Measurements from ENCODE around the gene GM2A.
A peak's percentile ranks its signal among the peaks of the same experiment; 100 is the strongest.

GM2A gene

DNA sequence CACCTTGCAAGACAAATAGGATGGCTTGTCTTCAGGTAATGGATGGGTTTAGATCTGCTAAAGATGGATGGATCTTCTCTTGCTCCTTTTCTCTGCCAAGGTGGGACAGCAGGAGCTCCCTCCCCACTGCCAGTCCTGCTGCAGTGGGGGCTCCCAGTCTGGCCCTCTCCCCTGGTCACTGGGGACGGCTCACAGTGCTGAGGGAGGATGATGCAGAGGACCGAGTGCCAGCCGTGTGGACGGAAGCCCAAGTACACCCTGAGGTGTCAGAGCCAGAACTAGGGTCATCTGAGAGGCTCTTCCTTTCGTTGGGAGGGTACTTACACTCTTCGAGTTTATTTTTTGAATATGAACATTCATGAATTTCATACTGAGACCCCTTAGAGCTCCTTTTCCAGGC lies 34.8 kb upstream of the GM2A start:
- peaks cover 43 to 58% of the 10 kb centered on the region in 2 donors for H3K4me1 ChIP-seq (ENCODE audit: control insufficient read depth in 1 of 2, insufficient read depth in 2 of 2, low read length in 2 of 2)

DNA sequence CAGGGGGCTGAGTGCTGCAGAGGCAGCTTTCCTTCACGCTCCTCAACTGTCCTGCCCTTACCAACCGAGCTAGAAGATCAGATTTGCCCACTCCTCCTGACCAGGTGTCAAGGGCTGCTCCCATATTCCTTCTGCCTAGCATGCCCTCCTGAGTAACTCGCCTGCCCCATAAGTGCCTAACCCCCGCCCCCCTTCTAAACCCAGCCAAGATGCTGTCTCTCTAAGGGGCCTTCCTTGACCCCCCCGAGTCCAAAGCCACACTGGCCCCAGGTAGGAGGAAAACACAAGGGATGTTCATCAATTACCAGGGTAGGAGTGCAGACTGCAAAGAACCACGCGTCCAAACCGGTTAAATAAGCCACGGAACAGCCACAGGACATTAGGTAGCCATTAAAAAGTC lies 33.8 kb upstream of the GM2A start:
- H3K4me1 ChIP-seq (ENCODE audit: control insufficient read depth in 1 of 2, insufficient read depth in 2 of 2, low read length in 2 of 2) = peaks cover 38 to 58% of the 10 kb centered on the region in 2 donors
- H3K36me3 ChIP-seq (ENCODE audit: control insufficient read depth in 1 of 2, insufficient read depth in 2 of 2, low read length in 2 of 2) = no peaks in the 10 kb centered on the region
- H3K27ac ChIP-seq (ENCODE audit: low read depth, low read length) = no peak overlapping the region
- H3K4me3 ChIP-seq (ENCODE audit: low read depth in 1 of 2, low read length in 2 of 2) = no peak overlapping the region
- no peaks in the 10 kb centered on the region for H3K27me3 ChIP-seq (ENCODE audit: control insufficient read depth in 1 of 2, insufficient read depth in 2 of 2, low read length in 2 of 2)
- no peak overlapping the region for H3K9ac ChIP-seq (ENCODE audit: low read depth in 1 of 2, low read length in 2 of 2)
- no peaks in the 10 kb centered on the region for H3K9me3 ChIP-seq (ENCODE audit: control insufficient read depth in 1 of 2, low read length in 2 of 2)

More for the DNA sequence above, 34.8 kb upstream of the GM2A start:
- Histone ChIP-seq H3K9ac (ENCODE audit: low read depth in 1 of 2, low read length in 2 of 2) (no peak overlapping the region), H3K9me3 (ENCODE audit: control insufficient read depth in 1 of 2, low read length in 2 of 2) (no peaks in the 10 kb centered on the region), H3K36me3 (ENCODE audit: control insufficient read depth in 1 of 2, insufficient read depth in 2 of 2, low read length in 2 of 2) (no peaks in the 10 kb centered on the region), H3K27me3 (ENCODE audit: control insufficient read depth in 1 of 2, insufficient read depth in 2 of 2, low read length in 2 of 2) (no peaks in the 10 kb centered on the region), H3K4me3 (ENCODE audit: low read depth in 1 of 2, low read length in 2 of 2) (no peak overlapping the region), H3K27ac (ENCODE audit: low read depth, low read length) (no peak overlapping the region)

- H3K36me3 ChIP-seq (ENCODE audit: control insufficient read depth in 1 of 2, insufficient read depth in 2 of 2, low read length in 2 of 2) = no peaks in the 10 kb centered on the region
- H3K27me3 ChIP-seq (ENCODE audit: control insufficient read depth in 1 of 2, insufficient read depth in 2 of 2, low read length in 2 of 2) = no peaks in the 10 kb centered on the region
- H3K4me3 ChIP-seq (ENCODE audit: low read depth in 1 of 2, low read length in 2 of 2) = no peak overlapping the region
- H3K9ac ChIP-seq (ENCODE audit: low read depth in 1 of 2, low read length in 2 of 2) = no peak overlapping the region
- H3K27ac ChIP-seq (ENCODE audit: low read depth, low read length) = no peak overlapping the region
- H3K9me3 ChIP-seq (ENCODE audit: control insufficient read depth in 1 of 2, low read length in 2 of 2) = no peaks in the 10 kb centered on the region
- H3K4me1 ChIP-seq (ENCODE audit: control insufficient read depth in 1 of 2, insufficient read depth in 2 of 2, low read length in 2 of 2) = peaks cover 38 to 57% of the 10 kb centered on the region in 2 donors
Observed at GRCh38 chr5:151219789-151220188, 33.2 kb upstream of the GM2A start.

- H3K27ac ChIP-seq (ENCODE audit: low read depth, low read length) = no peak overlapping the region
- peaks cover 28 to 46% of the 10 kb centered on the region in 2 donors for H3K4me1 ChIP-seq (ENCODE audit: control insufficient read depth in 1 of 2, insufficient read depth in 2 of 2, low read length in 2 of 2)
- H3K27me3 ChIP-seq (ENCODE audit: control insufficient read depth in 1 of 2, insufficient read depth in 2 of 2, low read length in 2 of 2) = no peaks in the 10 kb centered on the region
- H3K4me3 ChIP-seq (ENCODE audit: low read depth in 1 of 2, low read length in 2 of 2) = peak overlapping the region; percentile 80 to 86
- no peaks in the 10 kb centered on the region for H3K9me3 ChIP-seq (ENCODE audit: control insufficient read depth in 1 of 2, low read length in 2 of 2)
- peak overlapping the region; percentile 68 to 74 for H3K9ac ChIP-seq (ENCODE audit: low read depth in 1 of 2, low read length in 2 of 2)
- no peaks in the 10 kb centered on the region for H3K36me3 ChIP-seq (ENCODE audit: control insufficient read depth in 1 of 2, insufficient read depth in 2 of 2, low read length in 2 of 2)
Observed at GRCh38 chr5:151221574-151221973, 31.4 kb upstream of the GM2A start.

GRCh38 chr5:151222054-151222789 lies 30.8 kb upstream of the GM2A start:
- H3K4me1 ChIP-seq (ENCODE audit: control insufficient read depth in 1 of 2, insufficient read depth in 2 of 2, low read length in 2 of 2) = peaks cover 28 to 46% of the 10 kb centered on the region in 2 donors
- no peaks in the 10 kb centered on the region for H3K27me3 ChIP-seq (ENCODE audit: control insufficient read depth in 1 of 2, insufficient read depth in 2 of 2, low read length in 2 of 2)
- H3K9ac ChIP-seq (ENCODE audit: low read depth in 1 of 2, low read length in 2 of 2) = peak overlapping the region; percentile 68 to 74
- peak overlapping the region; percentile 80 to 86 for H3K4me3 ChIP-seq (ENCODE audit: low read depth in 1 of 2, low read length in 2 of 2)
- H3K9me3 ChIP-seq (ENCODE audit: control insufficient read depth in 1 of 2, low read length in 2 of 2) = no peaks in the 10 kb centered on the region
- H3K36me3 ChIP-seq (ENCODE audit: control insufficient read depth in 1 of 2, insufficient read depth in 2 of 2, low read length in 2 of 2) = no peaks in the 10 kb centered on the region
- no peak overlapping the region for H3K27ac ChIP-seq (ENCODE audit: low read depth, low read length)

DNA sequence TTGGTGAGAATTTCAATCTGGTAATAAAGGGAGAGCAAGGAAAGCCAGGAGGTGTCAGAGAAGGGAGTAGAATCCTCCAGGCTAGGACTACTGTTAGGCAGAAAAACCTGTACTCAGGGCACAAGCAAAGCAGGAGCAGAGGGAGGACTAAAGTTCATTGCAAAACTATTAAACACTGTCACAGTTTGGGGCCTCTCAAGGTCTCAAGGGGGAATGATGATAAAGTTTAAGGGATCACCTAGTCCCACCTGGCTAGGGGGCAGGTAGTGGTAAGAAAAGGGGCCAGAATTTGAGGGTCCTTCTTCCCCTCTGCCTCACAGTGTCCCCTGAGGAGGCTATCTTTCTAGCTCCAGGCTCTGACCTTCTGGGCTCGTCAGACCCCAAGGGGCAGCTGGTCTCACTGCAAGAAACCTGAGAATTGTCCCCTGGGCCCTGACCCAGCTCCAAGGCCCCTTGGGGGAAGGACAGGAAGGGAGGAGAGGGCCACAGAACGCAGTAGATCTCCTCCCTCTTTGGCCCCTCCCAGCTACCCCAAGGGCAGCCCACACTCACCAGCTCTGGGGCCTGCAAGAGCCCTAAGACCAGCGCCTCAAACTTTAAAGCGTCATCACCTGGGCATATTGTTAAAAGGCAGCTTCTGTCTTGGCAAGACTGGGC lies 30.1 kb upstream of the GM2A start:
- no peaks in the 10 kb centered on the region for H3K27me3 ChIP-seq (ENCODE audit: control insufficient read depth in 1 of 2, insufficient read depth in 2 of 2, low read length in 2 of 2)
- peaks cover 28 to 45% of the 10 kb centered on the region in 2 donors for H3K4me1 ChIP-seq (ENCODE audit: control insufficient read depth in 1 of 2, insufficient read depth in 2 of 2, low read length in 2 of 2)
- H3K4me3 ChIP-seq (ENCODE audit: low read depth in 1 of 2, low read length in 2 of 2) = peak overlapping the region; percentile 80 to 86
- H3K36me3 ChIP-seq (ENCODE audit: control insufficient read depth in 1 of 2, insufficient read depth in 2 of 2, low read length in 2 of 2) = no peaks in the 10 kb centered on the region
- no peaks in the 10 kb centered on the region for H3K9me3 ChIP-seq (ENCODE audit: control insufficient read depth in 1 of 2, low read length in 2 of 2)
- H3K9ac ChIP-seq (ENCODE audit: low read depth in 1 of 2, low read length in 2 of 2) = peak overlapping the region; percentile 68 to 74
- peak overlapping the region; percentile 68 for H3K27ac ChIP-seq (ENCODE audit: low read depth, low read length)

- no peaks in the 10 kb centered on the region for H3K27me3 ChIP-seq (ENCODE audit: control insufficient read depth in 1 of 2, insufficient read depth in 2 of 2, low read length in 2 of 2)
- no peaks in the 10 kb centered on the region for H3K36me3 ChIP-seq (ENCODE audit: control insufficient read depth in 1 of 2, insufficient read depth in 2 of 2, low read length in 2 of 2)
- H3K4me3 ChIP-seq (ENCODE audit: low read depth in 1 of 2, low read length in 2 of 2) = peak within 1 kb of the TSS; percentile 80 to 86
- peak within 1 kb of the TSS; percentile 68 to 74 for H3K9ac ChIP-seq (ENCODE audit: low read depth in 1 of 2, low read length in 2 of 2)
- peaks cover 28 to 40% of the 10 kb centered on the region in 2 donors for H3K4me1 ChIP-seq (ENCODE audit: control insufficient read depth in 1 of 2, insufficient read depth in 2 of 2, low read length in 2 of 2)
- no peaks in the 10 kb centered on the region for H3K9me3 ChIP-seq (ENCODE audit: control insufficient read depth in 1 of 2, low read length in 2 of 2)
- H3K27ac ChIP-seq (ENCODE audit: low read depth, low read length) = peak within 1 kb of the TSS; percentile 68
Observed at GRCh38 chr5:151223447-151224264, 29.3 kb upstream of the GM2A start, which contains the start of gene CCDC69. TSS of gene CCDC69 (minus strand) at chr5:151224092. CDS start at chr5:151223970, 122 bp downstream.

DNA sequence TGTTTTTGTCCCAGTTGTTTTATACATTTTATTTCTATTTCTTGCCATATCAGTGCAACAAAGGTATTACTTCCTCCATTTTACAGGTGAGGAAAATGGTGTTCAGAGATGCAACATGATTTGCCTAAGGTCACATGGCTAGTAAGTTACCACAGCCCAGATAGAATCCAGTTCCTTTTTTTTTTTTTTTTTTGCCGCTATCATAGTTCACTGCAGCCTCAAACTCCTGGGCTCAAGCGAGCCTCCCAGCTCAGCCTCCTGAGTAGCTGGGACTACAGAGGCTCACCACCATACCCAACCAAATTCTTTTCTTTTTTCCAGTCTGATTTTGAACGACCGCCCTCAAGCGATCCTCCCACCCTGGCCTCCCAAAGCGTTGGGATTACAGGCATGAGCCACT lies 28.6 kb upstream of the GM2A start:
- Histone ChIP-seq H3K4me1 (ENCODE audit: control insufficient read depth in 1 of 2, insufficient read depth in 2 of 2, low read length in 2 of 2) (peaks cover 28 to 36% of the 10 kb centered on the region in 2 donors), H3K36me3 (ENCODE audit: control insufficient read depth in 1 of 2, insufficient read depth in 2 of 2, low read length in 2 of 2) (no peaks in the 10 kb centered on the region), H3K4me3 (ENCODE audit: low read depth in 1 of 2, low read length in 2 of 2) (peak overlapping the region; percentile 80 to 86), H3K27ac (ENCODE audit: low read depth, low read length) (no peak overlapping the region), H3K9me3 (ENCODE audit: control insufficient read depth in 1 of 2, low read length in 2 of 2) (no peaks in the 10 kb centered on the region), H3K27me3 (ENCODE audit: control insufficient read depth in 1 of 2, insufficient read depth in 2 of 2, low read length in 2 of 2) (no peaks in the 10 kb centered on the region), H3K9ac (ENCODE audit: low read depth in 1 of 2, low read length in 2 of 2) (peak overlapping the region in 1 of 2 donors; percentile 68)

- Histone ChIP-seq H3K9me3 (ENCODE audit: control insufficient read depth in 1 of 2, low read length in 2 of 2) (no peaks in the 10 kb centered on the region), H3K27me3 (ENCODE audit: control insufficient read depth in 1 of 2, insufficient read depth in 2 of 2, low read length in 2 of 2) (no peaks in the 10 kb centered on the region), H3K4me1 (ENCODE audit: control insufficient read depth in 1 of 2, insufficient read depth in 2 of 2, low read length in 2 of 2) (peaks cover 28 to 36% of the 10 kb centered on the region in 2 donors), H3K27ac (ENCODE audit: low read depth, low read length) (no peak overlapping the region), H3K9ac (ENCODE audit: low read depth in 1 of 2, low read length in 2 of 2) (no peak overlapping the region), H3K36me3 (ENCODE audit: control insufficient read depth in 1 of 2, insufficient read depth in 2 of 2, low read length in 2 of 2) (no peaks in the 10 kb centered on the region), H3K4me3 (ENCODE audit: low read depth in 1 of 2, low read length in 2 of 2) (no peak overlapping the region)
Observed at GRCh38 chr5:151225071-151225470, 27.9 kb upstream of the GM2A start.

- H3K27me3 ChIP-seq (ENCODE audit: control insufficient read depth in 1 of 2, insufficient read depth in 2 of 2, low read length in 2 of 2) = no peaks in the 10 kb centered on the region
- no peak overlapping the region for H3K27ac ChIP-seq (ENCODE audit: low read depth, low read length)
- H3K4me1 ChIP-seq (ENCODE audit: control insufficient read depth in 1 of 2, insufficient read depth in 2 of 2, low read length in 2 of 2) = peaks cover 28 to 32% of the 10 kb centered on the region in 2 donors
- H3K4me3 ChIP-seq (ENCODE audit: low read depth in 1 of 2, low read length in 2 of 2) = no peak overlapping the region
- no peak overlapping the region for H3K9ac ChIP-seq (ENCODE audit: low read depth in 1 of 2, low read length in 2 of 2)
- H3K36me3 ChIP-seq (ENCODE audit: control insufficient read depth in 1 of 2, insufficient read depth in 2 of 2, low read length in 2 of 2) = no peaks in the 10 kb centered on the region
- no peaks in the 10 kb centered on the region for H3K9me3 ChIP-seq (ENCODE audit: control insufficient read depth in 1 of 2, low read length in 2 of 2)
Observed at GRCh38 chr5:151225475-151225874, 27.5 kb upstream of the GM2A start.

All from duodenal mucosa (tissue), 2 donors.